HEK293 (cell line): ENCODE data around the gene PCCA.

Experiments
- BCL11A ChIP-seq: fragments of 450-650 bp; formaldehyde crosslinking; IDR thresholded peaks from 2 replicates; pipeline ENCODE4 v1.5.1; 2016; ENCODE audit warnings: low read depth, missing biosample characterization, missing genetic modification characterization
- KLF10 ChIP-seq: fragments of 450-650 bp; IDR thresholded peaks from 2 replicates; pipeline ENCODE4 v1.5.1; 2018; ENCODE audit warnings: missing biosample characterization, mild to moderate bottlenecking, missing genetic modification characterization
- ZBTB17 ChIP-seq: fragments of 450-650 bp; formaldehyde crosslinking; IDR thresholded peaks from 2 replicates; pipeline ENCODE4 v1.5.1; 2016; ENCODE audit warnings: missing biosample characterization, missing genetic modification characterization
- ZBTB21 ChIP-seq: fragments of 450-650 bp; formaldehyde crosslinking; IDR thresholded peaks from 2 replicates; pipeline ENCODE4 v1.5.1; 2017; ENCODE audit warnings: missing biosample characterization, missing genetic modification characterization
- ZFP69B ChIP-seq: fragments of 450-650 bp; formaldehyde crosslinking; IDR thresholded peaks from 2 replicates; pipeline ENCODE4 v1.5.1; 2016; ENCODE audit warnings: missing biosample characterization, missing genetic modification characterization
- ZNF184 ChIP-seq: fragments of 450-650 bp; IDR thresholded peaks from 2 replicates; pipeline ENCODE4 v1.5.1; 2018; ENCODE audit warnings: missing biosample characterization, mild to moderate bottlenecking, missing genetic modification characterization
- ZNF2 ChIP-seq: fragments of 450-650 bp; formaldehyde crosslinking; IDR thresholded peaks from 2 replicates; pipeline ENCODE4 v1.5.1; 2016; ENCODE audit warnings: missing biosample characterization, missing genetic modification characterization
- ZNF24 ChIP-seq: fragments of 450-650 bp; formaldehyde crosslinking; IDR thresholded peaks from 2 replicates; pipeline ENCODE4 v1.5.1; 2016; ENCODE audit warnings: missing biosample characterization, missing genetic modification characterization
- ZNF302 ChIP-seq: fragments of 450-650 bp; formaldehyde crosslinking; IDR thresholded peaks from 2 replicates; pipeline ENCODE4 v1.5.1; 2016; ENCODE audit warnings: missing biosample characterization, missing genetic modification characterization, low read depth
- ZNF341 ChIP-seq: fragments of 450-650 bp; formaldehyde crosslinking; IDR thresholded peaks from 2 replicates; pipeline ENCODE4; 2016; ENCODE audit warnings: low read depth, missing biosample characterization, missing genetic modification characterization
- ZNF366 ChIP-seq: fragments of 450-650 bp; formaldehyde crosslinking; conservative IDR thresholded peaks from 2 replicates; pipeline ENCODE4 v1.5.1; 2016; ENCODE audit warnings: missing biosample characterization, missing genetic modification characterization
- ZNF37A ChIP-seq: fragments of 450-650 bp; IDR thresholded peaks from 2 replicates; pipeline ENCODE4 v1.5.1; 2018; ENCODE audit warnings: missing biosample characterization, missing genetic modification characterization
- ZNF394 ChIP-seq: fragments of 450-650 bp; formaldehyde crosslinking; IDR thresholded peaks from 2 replicates; pipeline ENCODE4 v1.5.1; 2016; ENCODE audit warnings: missing biosample characterization, missing genetic modification characterization, mild to moderate bottlenecking, moderate library complexity, borderline replicate concordance
- ZNF404 ChIP-seq: fragments of 450-650 bp; formaldehyde crosslinking; IDR thresholded peaks from 2 replicates; pipeline ENCODE4 v1.5.1; 2017; ENCODE audit warnings: missing biosample characterization, missing genetic modification characterization
- ZNF416 ChIP-seq: fragments of 450-650 bp; formaldehyde crosslinking; IDR thresholded peaks from 2 replicates; pipeline ENCODE4 v1.5.1; 2016; ENCODE audit warnings: missing biosample characterization, missing genetic modification characterization
- ZNF423 ChIP-seq: fragments of 450-650 bp; formaldehyde crosslinking; IDR thresholded peaks from 2 replicates; pipeline ENCODE4 v1.5.1; 2016; ENCODE audit warnings: missing biosample characterization, missing genetic modification characterization
- ZNF558 ChIP-seq: fragments of 450-650 bp; formaldehyde crosslinking; IDR thresholded peaks from 2 replicates; pipeline ENCODE4 v1.5.1; 2016; ENCODE audit warnings: missing biosample characterization, missing genetic modification characterization
- ZNF621 ChIP-seq: fragments of 450-650 bp; formaldehyde crosslinking; IDR thresholded peaks from 2 replicates; pipeline ENCODE4 v1.5.1; 2017; ENCODE audit warnings: missing biosample characterization, missing genetic modification characterization
- ZNF664 ChIP-seq: fragments of 450-650 bp; formaldehyde crosslinking; IDR thresholded peaks from 2 replicates; pipeline ENCODE4 v1.5.1; 2016; ENCODE audit warnings: missing biosample characterization, missing genetic modification characterization
- ZSCAN16 ChIP-seq: fragments of 450-650 bp; formaldehyde crosslinking; IDR thresholded peaks from 2 replicates; pipeline ENCODE4 v1.5.1; 2016; ENCODE audit warnings: missing biosample characterization, missing genetic modification characterization
- ZSCAN30 ChIP-seq: fragments of 450-650 bp; IDR thresholded peaks from 2 replicates; pipeline ENCODE4 v1.5.1; 2018; ENCODE audit warnings: missing biosample characterization, mild to moderate bottlenecking, missing genetic modification characterization, moderate library complexity
- TF ChIP-seq, protein P1 (sequence below): fragments of 450-650 bp; formaldehyde crosslinking; conservative IDR thresholded peaks from 2 replicates; pipeline ENCODE4 v1.5.1; 2016; ENCODE audit warnings: low read depth, missing biosample characterization, missing genetic modification characterization
- TF ChIP-seq, protein P2 (sequence below): fragments of 450-650 bp; formaldehyde crosslinking; IDR thresholded peaks from 2 replicates; pipeline ENCODE4 v1.5.1; 2016; ENCODE audit warnings: missing biosample characterization, missing genetic modification characterization, low read depth
- TF ChIP-seq, protein P3 (sequence below): fragments of 450-650 bp; formaldehyde crosslinking; IDR thresholded peaks from 2 replicates; pipeline ENCODE4 v1.5.1; 2017; ENCODE audit warnings: missing biosample characterization, missing genetic modification characterization
- TF ChIP-seq, protein P4 (sequence below): fragments of 450-650 bp; formaldehyde crosslinking; IDR thresholded peaks from 2 replicates; pipeline ENCODE4 v1.5.1; 2016; ENCODE audit warnings: missing biosample characterization, missing genetic modification characterization, borderline replicate concordance
- TF ChIP-seq, protein P5 (sequence below): fragments of 450-650 bp; formaldehyde crosslinking; IDR thresholded peaks from 2 replicates; pipeline ENCODE4 v1.5.1; 2016; ENCODE audit warnings: missing biosample characterization, missing genetic modification characterization

The PCCA gene

DNA sequence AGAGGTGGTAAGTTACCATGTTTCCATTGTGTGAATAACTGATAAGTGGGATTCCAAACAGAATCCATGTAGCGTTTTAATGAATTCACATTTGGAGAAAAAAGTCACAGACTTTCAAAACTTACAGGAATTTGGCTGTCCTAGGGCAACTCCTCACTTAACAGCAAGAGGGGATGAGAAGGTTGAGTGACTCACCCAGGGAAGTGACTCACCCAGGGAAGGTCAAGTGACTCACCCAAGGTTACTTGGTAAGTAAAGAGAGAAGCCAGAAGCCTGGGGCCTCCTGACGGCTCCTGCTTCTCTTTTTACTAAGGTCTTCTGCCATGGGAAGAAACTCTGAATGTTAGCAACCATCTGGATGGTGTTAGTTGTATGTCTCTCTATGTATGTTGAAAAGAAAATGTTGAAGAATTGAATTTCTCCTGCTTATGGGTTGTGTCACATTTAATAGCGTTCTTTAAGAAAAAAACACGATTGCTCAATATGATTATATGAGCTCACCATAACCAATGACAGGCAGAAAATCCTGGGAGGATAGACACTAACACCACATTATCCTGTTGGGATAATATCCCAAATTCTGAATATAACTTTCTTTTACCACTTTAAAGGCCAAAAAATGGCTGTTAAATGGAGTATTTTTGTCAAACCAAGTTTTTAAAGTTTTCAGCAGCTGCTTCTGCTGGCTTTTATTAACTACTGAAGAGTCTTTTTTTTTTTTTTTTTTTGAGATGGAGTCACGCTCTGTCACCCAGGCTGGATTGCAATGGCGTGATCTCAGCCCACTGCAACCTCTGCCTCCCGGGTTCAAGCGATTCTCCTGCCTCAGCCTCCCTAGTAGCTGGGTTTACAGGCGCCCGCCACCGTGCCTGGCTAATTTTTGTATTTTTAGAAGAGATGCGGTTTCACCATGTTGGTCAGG is 304.1 kb downstream of the PCCA start (continued):
- TF ChIP-seq KLF10: peak; percentile 65
- 0 out of 2 replicates have a peak, but pooled peaks have one; percentile 46 for TF ChIP-seq BCL11A
- TF ChIP-seq, protein P1, sequence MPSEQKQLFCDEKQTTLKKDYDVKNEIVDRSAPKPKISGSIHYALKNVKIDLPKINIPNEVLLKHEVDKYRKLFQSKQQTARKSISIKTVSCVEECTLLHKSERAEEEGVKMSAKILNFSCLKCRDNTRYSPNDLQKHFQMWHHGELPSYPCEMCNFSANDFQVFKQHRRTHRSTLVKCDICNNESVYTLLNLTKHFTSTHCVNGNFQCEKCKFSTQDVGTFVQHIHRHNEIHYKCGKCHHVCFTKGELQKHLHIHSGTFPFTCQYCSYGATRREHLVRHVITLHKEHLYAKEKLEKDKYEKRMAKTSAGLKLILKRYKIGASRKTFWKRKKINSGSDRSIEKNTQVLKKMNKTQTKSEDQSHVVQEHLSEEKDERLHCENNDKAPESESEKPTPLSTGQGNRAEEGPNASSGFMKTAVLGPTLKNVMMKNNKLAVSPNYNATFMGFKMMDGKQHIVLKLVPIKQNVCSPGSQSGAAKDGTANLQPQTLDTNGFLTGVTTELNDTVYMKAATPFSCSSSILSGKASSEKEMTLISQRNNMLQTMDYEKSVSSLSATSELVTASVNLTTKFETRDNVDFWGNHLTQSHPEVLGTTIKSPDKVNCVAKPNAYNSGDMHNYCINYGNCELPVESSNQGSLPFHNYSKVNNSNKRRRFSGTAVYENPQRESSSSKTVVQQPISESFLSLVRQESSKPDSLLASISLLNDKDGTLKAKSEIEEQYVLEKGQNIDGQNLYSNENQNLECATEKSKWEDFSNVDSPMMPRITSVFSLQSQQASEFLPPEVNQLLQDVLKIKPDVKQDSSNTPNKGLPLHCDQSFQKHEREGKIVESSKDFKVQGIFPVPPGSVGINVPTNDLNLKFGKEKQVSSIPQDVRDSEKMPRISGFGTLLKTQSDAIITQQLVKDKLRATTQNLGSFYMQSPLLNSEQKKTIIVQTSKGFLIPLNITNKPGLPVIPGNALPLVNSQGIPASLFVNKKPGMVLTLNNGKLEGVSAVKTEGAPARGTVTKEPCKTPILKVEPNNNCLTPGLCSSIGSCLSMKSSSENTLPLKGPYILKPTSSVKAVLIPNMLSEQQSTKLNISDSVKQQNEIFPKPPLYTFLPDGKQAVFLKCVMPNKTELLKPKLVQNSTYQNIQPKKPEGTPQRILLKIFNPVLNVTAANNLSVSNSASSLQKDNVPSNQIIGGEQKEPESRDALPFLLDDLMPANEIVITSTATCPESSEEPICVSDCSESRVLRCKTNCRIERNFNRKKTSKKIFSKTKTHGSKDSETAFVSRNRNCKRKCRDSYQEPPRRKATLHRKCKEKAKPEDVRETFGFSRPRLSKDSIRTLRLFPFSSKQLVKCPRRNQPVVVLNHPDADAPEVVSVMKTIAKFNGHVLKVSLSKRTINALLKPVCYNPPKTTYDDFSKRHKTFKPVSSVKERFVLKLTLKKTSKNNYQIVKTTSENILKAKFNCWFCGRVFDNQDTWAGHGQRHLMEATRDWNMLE (tag by site-specific recombination): peak; percentile 52
- TF ChIP-seq ZNF341: peak; percentile 40; the same call in 1 of the 2 replicates
- TF ChIP-seq ZFP69B: peak; percentile 66
- no peak for TF ChIP-seq ZNF621 (tag by site-specific recombination)
- TF ChIP-seq, protein P2, sequence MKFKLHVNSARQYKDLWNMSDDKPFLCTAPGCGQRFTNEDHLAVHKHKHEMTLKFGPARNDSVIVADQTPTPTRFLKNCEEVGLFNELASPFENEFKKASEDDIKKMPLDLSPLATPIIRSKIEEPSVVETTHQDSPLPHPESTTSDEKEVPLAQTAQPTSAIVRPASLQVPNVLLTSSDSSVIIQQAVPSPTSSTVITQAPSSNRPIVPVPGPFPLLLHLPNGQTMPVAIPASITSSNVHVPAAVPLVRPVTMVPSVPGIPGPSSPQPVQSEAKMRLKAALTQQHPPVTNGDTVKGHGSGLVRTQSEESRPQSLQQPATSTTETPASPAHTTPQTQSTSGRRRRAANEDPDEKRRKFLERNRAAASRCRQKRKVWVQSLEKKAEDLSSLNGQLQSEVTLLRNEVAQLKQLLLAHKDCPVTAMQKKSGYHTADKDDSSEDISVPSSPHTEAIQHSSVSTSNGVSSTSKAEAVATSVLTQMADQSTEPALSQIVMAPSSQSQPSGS: no peak
- 0 out of 2 replicates have a peak, but pooled peaks have one; percentile 3 for TF ChIP-seq ZNF37A (tag by site-specific recombination)
- TF ChIP-seq ZNF416 (tag by site-specific recombination): no peak
- TF ChIP-seq ZBTB17 (tag by site-specific recombination): peak; percentile 54; the same call in 1 of the 2 replicates
- TF ChIP-seq ZNF423 (tag by site-specific recombination): no peak
- TF ChIP-seq, protein P3, sequence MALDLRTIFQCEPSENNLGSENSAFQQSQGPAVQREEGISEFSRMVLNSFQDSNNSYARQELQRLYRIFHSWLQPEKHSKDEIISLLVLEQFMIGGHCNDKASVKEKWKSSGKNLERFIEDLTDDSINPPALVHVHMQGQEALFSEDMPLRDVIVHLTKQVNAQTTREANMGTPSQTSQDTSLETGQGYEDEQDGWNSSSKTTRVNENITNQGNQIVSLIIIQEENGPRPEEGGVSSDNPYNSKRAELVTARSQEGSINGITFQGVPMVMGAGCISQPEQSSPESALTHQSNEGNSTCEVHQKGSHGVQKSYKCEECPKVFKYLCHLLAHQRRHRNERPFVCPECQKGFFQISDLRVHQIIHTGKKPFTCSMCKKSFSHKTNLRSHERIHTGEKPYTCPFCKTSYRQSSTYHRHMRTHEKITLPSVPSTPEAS (tag by site-specific recombination): 0 out of 2 replicates have a peak, but pooled peaks have one; percentile 21
- no peak for TF ChIP-seq ZSCAN16 (tag by site-specific recombination)
- no peak for TF ChIP-seq ZNF404 (tag by site-specific recombination)
- peak; percentile 93 for TF ChIP-seq ZNF366 (tag by site-specific recombination)
- TF ChIP-seq ZBTB21: peak; percentile 49; the same call in 1 of the 2 replicates
- TF ChIP-seq ZNF184 (tag by site-specific recombination): peak; percentile 89
- TF ChIP-seq, protein P4, sequence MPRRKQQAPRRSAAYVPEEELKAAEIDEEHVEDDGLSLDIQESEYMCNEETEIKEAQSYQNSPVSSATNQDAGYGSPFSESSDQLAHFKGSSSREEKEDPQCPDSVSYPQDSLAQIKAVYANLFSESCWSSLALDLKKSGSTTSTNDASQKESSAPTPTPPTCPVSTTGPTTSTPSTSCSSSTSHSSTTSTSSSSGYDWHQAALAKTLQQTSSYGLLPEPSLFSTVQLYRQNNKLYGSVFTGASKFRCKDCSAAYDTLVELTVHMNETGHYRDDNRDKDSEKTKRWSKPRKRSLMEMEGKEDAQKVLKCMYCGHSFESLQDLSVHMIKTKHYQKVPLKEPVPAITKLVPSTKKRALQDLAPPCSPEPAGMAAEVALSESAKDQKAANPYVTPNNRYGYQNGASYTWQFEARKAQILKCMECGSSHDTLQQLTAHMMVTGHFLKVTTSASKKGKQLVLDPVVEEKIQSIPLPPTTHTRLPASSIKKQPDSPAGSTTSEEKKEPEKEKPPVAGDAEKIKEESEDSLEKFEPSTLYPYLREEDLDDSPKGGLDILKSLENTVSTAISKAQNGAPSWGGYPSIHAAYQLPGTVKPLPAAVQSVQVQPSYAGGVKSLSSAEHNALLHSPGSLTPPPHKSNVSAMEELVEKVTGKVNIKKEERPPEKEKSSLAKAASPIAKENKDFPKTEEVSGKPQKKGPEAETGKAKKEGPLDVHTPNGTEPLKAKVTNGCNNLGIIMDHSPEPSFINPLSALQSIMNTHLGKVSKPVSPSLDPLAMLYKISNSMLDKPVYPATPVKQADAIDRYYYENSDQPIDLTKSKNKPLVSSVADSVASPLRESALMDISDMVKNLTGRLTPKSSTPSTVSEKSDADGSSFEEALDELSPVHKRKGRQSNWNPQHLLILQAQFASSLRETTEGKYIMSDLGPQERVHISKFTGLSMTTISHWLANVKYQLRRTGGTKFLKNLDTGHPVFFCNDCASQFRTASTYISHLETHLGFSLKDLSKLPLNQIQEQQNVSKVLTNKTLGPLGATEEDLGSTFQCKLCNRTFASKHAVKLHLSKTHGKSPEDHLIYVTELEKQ (tag by site-specific recombination): peak; percentile 88
- peak; percentile 89 for TF ChIP-seq ZSCAN30 (tag by site-specific recombination)
- peak; percentile 99 for TF ChIP-seq ZNF394
- peak; percentile 77 for TF ChIP-seq ZNF664
- peak; percentile 87; the same call in 1 of the 2 replicates for TF ChIP-seq ZNF24
- TF ChIP-seq, protein P5, sequence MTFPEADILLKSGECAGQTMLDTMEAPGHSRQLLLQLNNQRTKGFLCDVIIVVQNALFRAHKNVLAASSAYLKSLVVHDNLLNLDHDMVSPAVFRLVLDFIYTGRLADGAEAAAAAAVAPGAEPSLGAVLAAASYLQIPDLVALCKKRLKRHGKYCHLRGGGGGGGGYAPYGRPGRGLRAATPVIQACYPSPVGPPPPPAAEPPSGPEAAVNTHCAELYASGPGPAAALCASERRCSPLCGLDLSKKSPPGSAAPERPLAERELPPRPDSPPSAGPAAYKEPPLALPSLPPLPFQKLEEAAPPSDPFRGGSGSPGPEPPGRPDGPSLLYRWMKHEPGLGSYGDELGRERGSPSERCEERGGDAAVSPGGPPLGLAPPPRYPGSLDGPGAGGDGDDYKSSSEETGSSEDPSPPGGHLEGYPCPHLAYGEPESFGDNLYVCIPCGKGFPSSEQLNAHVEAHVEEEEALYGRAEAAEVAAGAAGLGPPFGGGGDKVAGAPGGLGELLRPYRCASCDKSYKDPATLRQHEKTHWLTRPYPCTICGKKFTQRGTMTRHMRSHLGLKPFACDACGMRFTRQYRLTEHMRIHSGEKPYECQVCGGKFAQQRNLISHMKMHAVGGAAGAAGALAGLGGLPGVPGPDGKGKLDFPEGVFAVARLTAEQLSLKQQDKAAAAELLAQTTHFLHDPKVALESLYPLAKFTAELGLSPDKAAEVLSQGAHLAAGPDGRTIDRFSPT (tag by site-specific recombination): peak; percentile 93
- no peak for TF ChIP-seq ZNF302 (tag by site-specific recombination)
- TF ChIP-seq ZNF2 (tag by site-specific recombination): peak; percentile 30; the same call in 1 of the 2 replicates
- peak; percentile 78 for TF ChIP-seq ZNF558 (tag by site-specific recombination)
